HG03460 (cell line): ENCODE data around the gene NBPF15.
A peak's percentile ranks its signal among the peaks of the same experiment; 100 is the strongest.
"Not testable (repeated sequence)": the region's sequence is repeated elsewhere in the genome, so short reads cannot be mapped to it uniquely, and the experiment has no call there.

Source experiments
- ATAC-seq: cut with Tn5 transposase; IDR thresholded peaks from one replicate; pipeline ENCODE4 v1.9.1; 2021; ENCODE audit not compliant: unreplicated experiment

NBPF15 gene

GRCh38 chr1:144461136-144461759 is at the start of gene NBPF15:
TSS of gene NBPF15 (minus strand) at chr1:144461669. CDS start at chr1:144440003, 21,666 bp downstream.
- ATAC-seq: peak; percentile 97

GRCh38 chr1:144496429-144496828 is 35.0 kb upstream of the NBPF15 start:
- ATAC-seq: not testable (repeated sequence)

GRCh38 chr1:144494130-144494529 is 32.7 kb upstream of the NBPF15 start:
- ATAC-seq: not testable (repeated sequence)

- ATAC-seq: not testable (repeated sequence)
Observed at GRCh38 chr1:144490394-144490793, 28.9 kb upstream of the NBPF15 start.

GRCh38 chr1:144487002-144487401 is 25.5 kb upstream of the NBPF15 start:
- not testable (repeated sequence) for ATAC-seq

GRCh38 chr1:144485048-144485993 is 23.9 kb upstream of the NBPF15 start:
- not testable (repeated sequence) for ATAC-seq

- ATAC-seq: not testable (repeated sequence)
Observed at GRCh38 chr1:144473897-144474296, 12.4 kb upstream of the NBPF15 start.

GRCh38 chr1:144471434-144471833 is 10.0 kb upstream of the NBPF15 start:
- not testable (repeated sequence) for ATAC-seq

GRCh38 chr1:144461778-144462177 is 309 bp upstream of the NBPF15 start:
- peak; percentile 15 for ATAC-seq

GRCh38 chr1:144460686-144461085 is 783 bp downstream of the NBPF15 start:
- peak; percentile 41 for ATAC-seq

GRCh38 chr1:144442402-144442801 is 19.1 kb downstream of the NBPF15 start:
- ATAC-seq: not testable (repeated sequence)

GRCh38 chr1:144439737-144440136 is 21.7 kb downstream of the NBPF15 start:
- ATAC-seq: not testable (repeated sequence)

GRCh38 chr1:144418891-144419694 is 42.4 kb downstream of the NBPF15 start:
- not testable (repeated sequence) for ATAC-seq

- not testable (repeated sequence) for ATAC-seq
Observed at GRCh38 chr1:144413404-144414118, 47.9 kb downstream of the NBPF15 start.

GRCh38 chr1:144412491-144413403 is 48.7 kb downstream of the NBPF15 start:
- ATAC-seq: peak; percentile 85

GRCh38 chr1:144412068-144412471 is 49.4 kb downstream of the NBPF15 start:
- peak; percentile 45 for ATAC-seq

GRCh38 chr1:144402807-144403206 is 58.7 kb downstream of the NBPF15 start:
- ATAC-seq: not testable (repeated sequence)

GRCh38 chr1:144371651-144372050 is 89.8 kb downstream of the NBPF15 start:
- ATAC-seq: not testable (repeated sequence)
